SK-N-SH treated with all-trans-retinoic acid at 6 μM for 48 hours (cell line): Measurements from ENCODE around the gene MAPKAPK5.

ENCODE experiments used
- ATAC-seq: fragments of 200-7000 bp; cut with Tn5 transposase; 3 replicates; pipeline ENCODE4 v1.9.1; 2020; ENCODE audit warnings: mild to moderate bottlenecking, moderate library complexity
- ARNTL ChIP-seq: fragments of 450-650 bp; formaldehyde crosslinking; IDR thresholded peaks from 2 replicates; pipeline ENCODE4 v1.5.0; 2020; ENCODE audit warnings: low read depth, mild to moderate bottlenecking, moderate library complexity, borderline replicate concordance
- BACH2 ChIP-seq: fragments of 250-450 bp; sonication (Bioruptor Pico); IDR thresholded peaks from 2 replicates; pipeline ENCODE4 v1.9.0; 2021; ENCODE audit warnings: mild to moderate bottlenecking, borderline replicate concordance
- CSDC2 ChIP-seq: fragments of 250-450 bp; sonication (Bioruptor Pico); IDR thresholded peaks from 2 replicates; pipeline ENCODE4 v1.5.0; 2020; ENCODE audit warnings: mild to moderate bottlenecking, moderate library complexity
- CSRNP3 ChIP-seq: fragments of 250-450 bp; sonication (Bioruptor Pico); IDR thresholded peaks from 2 replicates; pipeline ENCODE4 v1.5.1; 2021; ENCODE audit warnings: mild to moderate bottlenecking, moderate library complexity
- ESRRG ChIP-seq: fragments of 250-450 bp; sonication (Bioruptor Pico); IDR thresholded peaks from 2 replicates; pipeline ENCODE4 v1.6.1; 2021; ENCODE audit warnings: mild to moderate bottlenecking
- GLIS3 ChIP-seq: fragments of 250-450 bp; sonication (Bioruptor Pico); IDR thresholded peaks from 2 replicates; pipeline ENCODE4 v1.5.0; 2020; ENCODE audit warnings: mild to moderate bottlenecking, moderate library complexity
- ISL1 ChIP-seq: fragments of 250-450 bp; sonication (Bioruptor Pico); IDR thresholded peaks from 2 replicates; pipeline ENCODE4 v2.1.2; 2022; ENCODE audit warnings: mild to moderate bottlenecking, moderate library complexity
- OSR1 ChIP-seq: fragments of 250-450 bp; sonication (Bioruptor Pico); IDR thresholded peaks from 2 replicates; pipeline ENCODE4 v1.8.0; 2022; ENCODE audit warnings: moderate library complexity, mild to moderate bottlenecking, inconsistent platforms
- PATZ1 ChIP-seq: fragments of 250-450 bp; sonication (Bioruptor Pico); IDR thresholded peaks from 2 replicates; pipeline ENCODE4 v1.8.0; 2020; ENCODE audit warnings: mild to moderate bottlenecking, moderate library complexity, borderline replicate concordance
- POU6F1 ChIP-seq: fragments of 250-450 bp; sonication (Bioruptor Pico); IDR thresholded peaks from 2 replicates; pipeline ENCODE4 v1.8.0; 2021; ENCODE audit warnings: low read depth, mild to moderate bottlenecking, moderate library complexity, borderline replicate concordance
- PPARA ChIP-seq: fragments of 250-450 bp; sonication (Bioruptor Pico); IDR thresholded peaks from 2 replicates; pipeline ENCODE4 v1.5.0; 2020; ENCODE audit warnings: mild to moderate bottlenecking, borderline replicate concordance
- SNAI2 ChIP-seq: fragments of 250-450 bp; sonication (Bioruptor Pico); IDR thresholded peaks from 2 replicates; pipeline ENCODE4 v1.5.0; 2020; ENCODE audit warnings: mild to moderate bottlenecking, moderate library complexity
- TCF4 ChIP-seq: fragments of 250-450 bp; sonication (Bioruptor Pico); IDR thresholded peaks from 2 replicates; pipeline ENCODE4 v1.8.0; 2021; ENCODE audit warnings: mild to moderate bottlenecking, moderate library complexity, borderline replicate concordance
- TOX ChIP-seq: fragments of 250-450 bp; sonication (Bioruptor Pico); IDR thresholded peaks from 2 replicates; pipeline ENCODE4 v1.8.0; 2021; ENCODE audit warnings: mild to moderate bottlenecking, moderate library complexity, borderline replicate concordance
- TSHZ2 ChIP-seq: fragments of 250-450 bp; sonication (Bioruptor Pico); IDR thresholded peaks from 2 replicates; pipeline ENCODE4 v1.5.0; 2020; ENCODE audit warnings: mild to moderate bottlenecking, moderate library complexity
- ZC3H10 ChIP-seq: fragments of 250-450 bp; sonication (Bioruptor Pico); IDR thresholded peaks from 2 replicates; pipeline ENCODE4 v1.5.1; 2021; ENCODE audit warnings: mild to moderate bottlenecking, moderate library complexity
- ZFP3 ChIP-seq: fragments of 250-450 bp; sonication (Bioruptor Pico); IDR thresholded peaks from 2 replicates; pipeline ENCODE4 v1.5.0; 2020; ENCODE audit warnings: mild to moderate bottlenecking, moderate library complexity
- ZFP30 ChIP-seq: fragments of 450-650 bp; formaldehyde crosslinking; IDR thresholded peaks from 2 replicates; pipeline ENCODE4 v1.5.0; 2022; ENCODE audit warnings: mild to moderate bottlenecking, moderate library complexity
- ZNF70 ChIP-seq: fragments of 450-650 bp; formaldehyde crosslinking; IDR thresholded peaks from 2 replicates; pipeline ENCODE4 v1.5.0; 2020; ENCODE audit warnings: mild to moderate bottlenecking, moderate library complexity
- ZNF8 ChIP-seq: fragments of 450-650 bp; formaldehyde crosslinking; IDR thresholded peaks from 2 replicates; pipeline ENCODE4 v1.5.0; 2020; ENCODE audit warnings: mild to moderate bottlenecking, moderate library complexity

The MAPKAPK5 gene

DNA sequence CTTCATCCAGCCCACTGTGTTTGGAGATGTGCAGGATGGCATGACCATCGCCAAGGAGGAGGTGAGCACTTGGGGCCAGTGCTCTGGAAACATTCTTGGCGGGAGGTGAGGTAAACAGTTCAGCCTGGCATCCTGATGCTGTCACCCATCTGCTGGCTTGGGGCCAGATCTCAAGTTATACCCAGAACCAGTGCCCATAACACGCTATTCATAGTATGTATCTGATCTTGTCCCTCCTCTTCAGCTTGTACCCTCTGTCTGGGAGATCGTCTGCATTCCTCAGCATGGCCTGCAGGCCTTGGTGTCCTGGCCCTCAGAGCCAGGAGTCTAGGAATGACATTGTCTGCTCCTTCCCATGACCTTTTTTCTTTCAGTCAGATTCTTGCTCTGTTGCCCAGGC, 43.8 kb upstream of the MAPKAPK5 start:
- no peak for ATAC-seq
- TF ChIP-seq POU6F1 = no peak
- no peak for TF ChIP-seq TOX (CRISPR knock-in tag)
- TF ChIP-seq CSRNP3 (CRISPR knock-in tag) = no peak
- TF ChIP-seq CSDC2 (CRISPR knock-in tag) = no peak
- TF ChIP-seq OSR1 (CRISPR knock-in tag) = no peak
- no peak for TF ChIP-seq ESRRG (CRISPR knock-in tag)
- no peak for TF ChIP-seq ISL1 (CRISPR knock-in tag)
- TF ChIP-seq SNAI2 (CRISPR knock-in tag) = no peak
- TF ChIP-seq PPARA = no peak
- no peak for TF ChIP-seq ZFP30 (CRISPR knock-in tag)
- no peak for TF ChIP-seq GLIS3 (CRISPR knock-in tag)
- TF ChIP-seq BACH2 (CRISPR knock-in tag) = no peak
- no peak for TF ChIP-seq TCF4 (CRISPR knock-in tag)
- TF ChIP-seq ZC3H10 (CRISPR knock-in tag) = no peak
- no peak for TF ChIP-seq ARNTL (CRISPR knock-in tag)
- TF ChIP-seq TSHZ2 (CRISPR knock-in tag) = no peak
- TF ChIP-seq ZFP3 (CRISPR knock-in tag) = no peak

DNA sequence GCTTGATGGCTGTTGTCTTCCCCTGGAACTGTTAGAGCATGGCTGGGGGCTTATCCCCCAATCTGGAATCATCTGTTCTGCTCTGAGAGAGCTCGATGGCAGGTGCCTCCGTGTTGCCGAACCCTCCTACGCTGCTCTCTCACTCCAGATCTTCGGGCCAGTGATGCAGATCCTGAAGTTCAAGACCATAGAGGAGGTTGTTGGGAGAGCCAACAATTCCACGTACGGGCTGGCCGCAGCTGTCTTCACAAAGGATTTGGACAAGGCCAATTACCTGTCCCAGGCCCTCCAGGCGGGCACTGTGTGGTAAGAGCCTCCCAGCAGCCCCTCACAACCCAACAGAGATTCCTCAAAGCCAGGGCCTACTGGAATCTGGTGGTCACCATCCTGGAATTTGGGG, 42.3 kb upstream of the MAPKAPK5 start:
- no peak for ATAC-seq
- TF ChIP-seq ZC3H10 (CRISPR knock-in tag) = no peak

- no peak for ATAC-seq
- TF ChIP-seq GLIS3 (CRISPR knock-in tag) (no peak), CSDC2 (CRISPR knock-in tag) (no peak), POU6F1 (no peak), ZFP30 (CRISPR knock-in tag) (no peak), ZNF8 (CRISPR knock-in tag) (no peak)
Observed at GRCh38 chr12:111803038-111803626, 38.9 kb upstream of the MAPKAPK5 start.

GRCh38 chr12:111803851-111804250, 38.2 kb upstream of the MAPKAPK5 start:
- no peak for ATAC-seq
- TF ChIP-seq PATZ1 (CRISPR knock-in tag) = no peak
- TF ChIP-seq TCF4 (CRISPR knock-in tag) = no peak
- TF ChIP-seq ARNTL (CRISPR knock-in tag) = no peak
- TF ChIP-seq SNAI2 (CRISPR knock-in tag) = no peak
- TF ChIP-seq POU6F1 = no peak
- TF ChIP-seq ZNF70 (CRISPR knock-in tag) = no peak
- no peak for TF ChIP-seq ESRRG (CRISPR knock-in tag)
- no peak for TF ChIP-seq ZNF8 (CRISPR knock-in tag)
- TF ChIP-seq CSRNP3 (CRISPR knock-in tag) = no peak
